ENCODE measurements around the gene DCDC2C. TPM values are rescaled to one million over a fixed set of nuclear protein-coding genes. Genes with fewer than 3 reads are reported as not detected.

DCDC2C gene
- total RNA-seq, 2 experiments from 2014 or later: not detected

GRCh38 chr2:3751806-3752205, 48.4 kb downstream of the DCDC2C start:
- Mint-ChIP-seq H3K9me3 (ENCODE audit: low read depth) (no peaks in the 10 kb centered on the region), H3K4me1 (no peaks in the 10 kb centered on the region), H3K4me3 (no peak overlapping the region), H3K36me3 (ENCODE audit: low read depth) (no peaks in the 10 kb centered on the region), H3K27ac (no peak overlapping the region), H3K27me3 (peaks cover 7% of the 10 kb centered on the region)
- intact Hi-C loops (cut with DNase I, micrococcal nuclease): no loop called here
- DNase-seq: no peak
- no peak for ATAC-seq
- CTCF ChIA-PET: interaction anchor here (1.7 kb wide), 1 partner anchor 24 kb away, joined by 6 read pairs; no protein-coding TSS in a partner anchor
- POLR2A ChIA-PET: no interaction called here

GRCh38 chr2:3752376-3752775, 49.0 kb downstream of the DCDC2C start:
- Mint-ChIP-seq H3K4me3 (no peak overlapping the region), H3K9me3 (ENCODE audit: low read depth) (no peaks in the 10 kb centered on the region), H3K27me3 (peaks cover 7% of the 10 kb centered on the region), H3K36me3 (ENCODE audit: low read depth) (no peaks in the 10 kb centered on the region), H3K4me1 (no peaks in the 10 kb centered on the region), H3K27ac (no peak overlapping the region)
- no peak for ATAC-seq
- CTCF ChIA-PET: interaction anchor here (1.7 kb wide), 1 partner anchor 25 kb away, joined by 6 read pairs; no protein-coding TSS in a partner anchor
- intact Hi-C loops (cut with DNase I, micrococcal nuclease): no loop called here
- POLR2A ChIA-PET: no interaction called here
- DNase-seq: no peak

- Mint-ChIP-seq H3K27me3 (peaks cover 8% of the 10 kb centered on the region), H3K9me3 (ENCODE audit: low read depth) (no peaks in the 10 kb centered on the region), H3K36me3 (ENCODE audit: low read depth) (no peaks in the 10 kb centered on the region), H3K4me3 (no peak overlapping the region), H3K4me1 (no peaks in the 10 kb centered on the region), H3K27ac (no peak overlapping the region)
- no peak for DNase-seq
- intact Hi-C loops (cut with DNase I, micrococcal nuclease): no loop called here
- no peak for ATAC-seq
- ChIA-PET POLR2A (no interaction called here), CTCF (no interaction called here)
Measured at GRCh38 chr2:3753561-3753960, 50.2 kb downstream of the DCDC2C start.

- ATAC-seq (no peak), DNase-seq (no peak)
- Mint-ChIP-seq H3K4me1 (no peaks in the 10 kb centered on the region), H3K36me3 (ENCODE audit: low read depth) (no peaks in the 10 kb centered on the region), H3K27ac (no peak overlapping the region), H3K9me3 (ENCODE audit: low read depth) (no peaks in the 10 kb centered on the region), H3K27me3 (peaks cover 9% of the 10 kb centered on the region), H3K4me3 (no peak overlapping the region)
- ChIA-PET POLR2A (no interaction called here), CTCF (interaction anchor here (0.9 kb wide), 1 partner anchor 26 kb away, joined by 3 read pairs; no protein-coding TSS in a partner anchor)
- intact Hi-C loops (cut with DNase I, micrococcal nuclease): no loop called here
Measured at GRCh38 chr2:3754280-3754679, 50.9 kb downstream of the DCDC2C start.

- intact Hi-C loops (cut with DNase I, micrococcal nuclease): no loop called here
- Mint-ChIP-seq H3K36me3 (ENCODE audit: low read depth) (no peaks in the 10 kb centered on the region), H3K27ac (no peak overlapping the region), H3K4me3 (no peak overlapping the region), H3K9me3 (ENCODE audit: low read depth) (no peaks in the 10 kb centered on the region), H3K27me3 (peaks cover 11% of the 10 kb centered on the region), H3K4me1 (no peaks in the 10 kb centered on the region)
- DNase-seq: no peak
- CTCF ChIA-PET: interaction anchor here (0.9 kb wide), 1 partner anchor 26 kb away, joined by 3 read pairs; no protein-coding TSS in a partner anchor
- POLR2A ChIA-PET: no interaction called here
- no peak for ATAC-seq
Measured at GRCh38 chr2:3754795-3755194, 51.4 kb downstream of the DCDC2C start.

GRCh38 chr2:3755277-3755676, 51.9 kb downstream of the DCDC2C start:
- POLR2A ChIA-PET: no interaction called here

GRCh38 chr2:3756306-3756705, 52.9 kb downstream of the DCDC2C start:
- POLR2A ChIA-PET: no interaction called here

More at GRCh38 chr2:3755277-3755676, 51.9 kb downstream of the DCDC2C start:
- H3K36me3 Mint-ChIP-seq (ENCODE audit: low read depth): no peaks in the 10 kb centered on the region
- H3K27ac Mint-ChIP-seq: no peak overlapping the region
- intact Hi-C loops (cut with DNase I, micrococcal nuclease): no loop called here
- H3K4me1 Mint-ChIP-seq: no peaks in the 10 kb centered on the region
- ATAC-seq (no peak), DNase-seq (no peak)
- no peaks in the 10 kb centered on the region for H3K9me3 Mint-ChIP-seq (ENCODE audit: low read depth)
- no peak overlapping the region for H3K4me3 Mint-ChIP-seq
- peaks cover 11% of the 10 kb centered on the region for H3K27me3 Mint-ChIP-seq
- CTCF ChIA-PET: interaction anchor here (0.9 kb wide), 1 partner anchor 25 kb away, joined by 3 read pairs; no protein-coding TSS in a partner anchor

GRCh38 chr2:3758906-3759305, 55.5 kb downstream of the DCDC2C start:
- ChIA-PET POLR2A (no interaction called here), CTCF (no interaction called here)
- ATAC-seq: no peak
- no peaks in the 10 kb centered on the region for H3K9me3 Mint-ChIP-seq (ENCODE audit: low read depth)
- no peaks in the 10 kb centered on the region for H3K4me1 Mint-ChIP-seq
- H3K27me3 Mint-ChIP-seq: peaks cover 15% of the 10 kb centered on the region
- no peak overlapping the region for H3K4me3 Mint-ChIP-seq
- H3K27ac Mint-ChIP-seq: no peak overlapping the region
- DNase-seq: no peak
- H3K36me3 Mint-ChIP-seq (ENCODE audit: low read depth): no peaks in the 10 kb centered on the region
- intact Hi-C loops (cut with DNase I, micrococcal nuclease): no loop called here

More at GRCh38 chr2:3756306-3756705, 52.9 kb downstream of the DCDC2C start:
- no peaks in the 10 kb centered on the region for H3K9me3 Mint-ChIP-seq (ENCODE audit: low read depth)
- CTCF ChIA-PET: interaction anchor here (0.6 kb wide), 1 partner anchor 1044 kb away, joined by 3 read pairs; no protein-coding TSS in a partner anchor
- H3K27ac Mint-ChIP-seq: no peak overlapping the region
- intact Hi-C loops (cut with DNase I, micrococcal nuclease): no loop called here
- H3K27me3 Mint-ChIP-seq: peaks cover 10% of the 10 kb centered on the region
- H3K36me3 Mint-ChIP-seq (ENCODE audit: low read depth): no peaks in the 10 kb centered on the region
- DNase-seq (no peak), ATAC-seq (no peak)
- no peaks in the 10 kb centered on the region for H3K4me1 Mint-ChIP-seq
- H3K4me3 Mint-ChIP-seq: no peak overlapping the region

- no peaks in the 10 kb centered on the region for H3K9me3 Mint-ChIP-seq (ENCODE audit: low read depth)
- CTCF ChIA-PET: no interaction called here
Measured at GRCh38 chr2:3759331-3759730, 56.0 kb downstream of the DCDC2C start.

GRCh38 chr2:3759761-3760160, 56.4 kb downstream of the DCDC2C start:
- no peaks in the 10 kb centered on the region for H3K36me3 Mint-ChIP-seq (ENCODE audit: low read depth)
- ChIA-PET POLR2A (no interaction called here), CTCF (no interaction called here)
- H3K27me3 Mint-ChIP-seq: peaks cover 17% of the 10 kb centered on the region
- intact Hi-C loops (cut with DNase I, micrococcal nuclease): no loop called here
- no peaks in the 10 kb centered on the region for H3K4me1 Mint-ChIP-seq
- ATAC-seq: no peak
- no peak overlapping the region for H3K4me3 Mint-ChIP-seq
- no peak for DNase-seq
- no peaks in the 10 kb centered on the region for H3K9me3 Mint-ChIP-seq (ENCODE audit: low read depth)
- no peak overlapping the region for H3K27ac Mint-ChIP-seq

More at GRCh38 chr2:3759331-3759730, 56.0 kb downstream of the DCDC2C start:
- POLR2A ChIA-PET: no interaction called here
- intact Hi-C loops (cut with DNase I, micrococcal nuclease): no loop called here
- DNase-seq (no peak), ATAC-seq (no peak)
- peaks cover 16% of the 10 kb centered on the region for H3K27me3 Mint-ChIP-seq
- no peak overlapping the region for H3K27ac Mint-ChIP-seq
- no peak overlapping the region for H3K4me3 Mint-ChIP-seq
- H3K36me3 Mint-ChIP-seq (ENCODE audit: low read depth): no peaks in the 10 kb centered on the region
- no peaks in the 10 kb centered on the region for H3K4me1 Mint-ChIP-seq

- no peaks in the 10 kb centered on the region for H3K4me1 Mint-ChIP-seq
- no peak for ATAC-seq
- CTCF ChIA-PET: no interaction called here
- H3K36me3 Mint-ChIP-seq (ENCODE audit: low read depth): no peaks in the 10 kb centered on the region
- no peaks in the 10 kb centered on the region for H3K9me3 Mint-ChIP-seq (ENCODE audit: low read depth)
- POLR2A ChIA-PET: no interaction called here
- intact Hi-C loops (cut with DNase I, micrococcal nuclease): no loop called here
- H3K27ac Mint-ChIP-seq: no peak overlapping the region
- peaks cover 20% of the 10 kb centered on the region for H3K27me3 Mint-ChIP-seq
- no peak overlapping the region for H3K4me3 Mint-ChIP-seq
- DNase-seq: no peak
Measured at GRCh38 chr2:3761272-3761671, 57.9 kb downstream of the DCDC2C start.

- ATAC-seq: no peak
- no peak overlapping the region for H3K4me3 Mint-ChIP-seq
- CTCF ChIA-PET: interaction anchor here (0.6 to 1.1 kb wide), 2 partner anchors 18 to 631 kb away, joined by 3 to 6 read pairs; no protein-coding TSS in a partner anchor
Measured at GRCh38 chr2:3762771-3763447, 59.5 kb downstream of the DCDC2C start.

More at GRCh38 chr2:3762771-3763447, 59.5 kb downstream of the DCDC2C start:
- Mint-ChIP-seq H3K36me3 (ENCODE audit: low read depth) (no peaks in the 10 kb centered on the region), H3K9me3 (ENCODE audit: low read depth) (no peaks in the 10 kb centered on the region), H3K27me3 (peaks cover 15% of the 10 kb centered on the region), H3K4me1 (no peaks in the 10 kb centered on the region), H3K27ac (no peak overlapping the region)
- DNase-seq: no peak
- intact Hi-C loops (cut with DNase I, micrococcal nuclease): no loop called here
- POLR2A ChIA-PET: no interaction called here

Data from activated CD4-positive, alpha-beta T cell treated with anti-CD3 and anti-CD28 coated beads for 36 hours (primary cell).